OCI-LY1 (cell line): ENCODE data around the gene ZSCAN25.
"Not testable (repeated sequence)": the region's sequence is repeated elsewhere in the genome, so short reads cannot be mapped to it uniquely, and the experiment has no call there.

Experiments used
- H2AFZ ChIP-seq: fragments of 200-600 bp; sonication (generic), shearing (Covaris generic); 2 replicates; pipeline ENCODE4 v1.6.0; 2014; ENCODE audit warnings: antibody characterized with exemption, mild to moderate bottlenecking, low read length
- H3F3A ChIP-seq: fragments of 200-600 bp; sonication (generic), shearing (Covaris generic); 2 replicates; pipeline ENCODE4 v1.6.0; 2014; ENCODE audit warnings: mild to moderate bottlenecking, antibody characterized with exemption, low read length, moderate library complexity; ENCODE audit not compliant: insufficient read depth
- H3K27ac ChIP-seq: fragments of 200-600 bp; sonication (generic); 2 replicates; pipeline ENCODE4 v1.5.1; 2014; ENCODE audit warnings: low read length, mixed run types, mild to moderate bottlenecking, low read depth; ENCODE audit not compliant: poor library complexity, severe bottlenecking
- H3K27me3 ChIP-seq: fragments of 200-600 bp; sonication (generic); 2 replicates; pipeline ENCODE4 v1.6.0; 2014; ENCODE audit warnings: antibody characterized with exemption, mild to moderate bottlenecking, low read length, moderate library complexity; ENCODE audit not compliant: insufficient read depth
- H3K36me3 ChIP-seq: fragments of 200-600 bp; sonication (generic); 2 replicates; pipeline ENCODE4 v1.6.1; 2014; ENCODE audit warnings: mild to moderate bottlenecking, antibody characterized with exemption, low read length, moderate library complexity, mixed read lengths; ENCODE audit not compliant: insufficient read depth
- H3K4me1 ChIP-seq: fragments of 200-600 bp; sonication (generic); 2 replicates; pipeline ENCODE4 v1.5.1; 2014; ENCODE audit warnings: mild to moderate bottlenecking, low read length, moderate library complexity; ENCODE audit not compliant: insufficient read depth, severe bottlenecking
- H3K4me2 ChIP-seq: fragments of 200-600 bp; sonication (generic), shearing (Covaris generic); 2 replicates; pipeline ENCODE4 v1.6.1; 2014; ENCODE audit warnings: low read length
- H3K4me3 ChIP-seq: fragments of 200-600 bp; sonication (generic); 2 replicates; pipeline ENCODE4 v1.5.1; 2014; ENCODE audit warnings: low read length, low read depth, mild to moderate bottlenecking, mixed read lengths; ENCODE audit not compliant: poor library complexity, severe bottlenecking
- H3K79me2 ChIP-seq: fragments of 200-600 bp; shearing (Covaris generic); 2 replicates; pipeline ENCODE4 v1.6.1; 2016; ENCODE audit warnings: mixed run types, low read length, mixed read lengths; ENCODE audit not compliant: insufficient read depth
- H3K9ac ChIP-seq: fragments of 200-600 bp; sonication (generic), shearing (Covaris generic); 2 replicates; pipeline ENCODE4 v1.6.1; 2014; ENCODE audit warnings: mild to moderate bottlenecking, low read length, mixed read lengths
- H3K9me2 ChIP-seq: fragments of 200-600 bp; sonication (generic), shearing (Covaris generic); 2 replicates; pipeline ENCODE4 v1.6.1; 2014; ENCODE audit warnings: low read depth, mild to moderate bottlenecking, low read length, mixed read lengths
- H3K9me3 ChIP-seq: fragments of 200-600 bp; shearing (Covaris generic); 2 replicates; pipeline ENCODE4 v1.6.1; 2014; ENCODE audit warnings: low read length, mixed read lengths
- H4K20me1 ChIP-seq: fragments of 200-600 bp; sonication (generic), shearing (Covaris generic); 2 replicates; pipeline ENCODE4 v1.6.0; 2016; ENCODE audit warnings: mild to moderate bottlenecking, low read length; ENCODE audit not compliant: insufficient read depth
- EZH2 ChIP-seq: fragments of 200-600 bp; sonication (generic), shearing (Covaris generic); IDR thresholded peaks from 2 replicates; pipeline ENCODE4 v1.8.0; 2017; ENCODE audit warnings: borderline replicate concordance, mixed run types, mild to moderate bottlenecking, antibody characterized with exemption, low read length, moderate library complexity, mixed read lengths
- TF ChIP-seq, protein P1 (sequence below): fragments of 200-600 bp; sonication (generic), shearing (Covaris generic); IDR thresholded peaks from 2 replicates; pipeline ENCODE4 v1.5.1; 2017; ENCODE audit warnings: mild to moderate bottlenecking, antibody characterized with exemption, low read length, moderate library complexity, mixed read lengths

Gene ZSCAN25

DNA sequence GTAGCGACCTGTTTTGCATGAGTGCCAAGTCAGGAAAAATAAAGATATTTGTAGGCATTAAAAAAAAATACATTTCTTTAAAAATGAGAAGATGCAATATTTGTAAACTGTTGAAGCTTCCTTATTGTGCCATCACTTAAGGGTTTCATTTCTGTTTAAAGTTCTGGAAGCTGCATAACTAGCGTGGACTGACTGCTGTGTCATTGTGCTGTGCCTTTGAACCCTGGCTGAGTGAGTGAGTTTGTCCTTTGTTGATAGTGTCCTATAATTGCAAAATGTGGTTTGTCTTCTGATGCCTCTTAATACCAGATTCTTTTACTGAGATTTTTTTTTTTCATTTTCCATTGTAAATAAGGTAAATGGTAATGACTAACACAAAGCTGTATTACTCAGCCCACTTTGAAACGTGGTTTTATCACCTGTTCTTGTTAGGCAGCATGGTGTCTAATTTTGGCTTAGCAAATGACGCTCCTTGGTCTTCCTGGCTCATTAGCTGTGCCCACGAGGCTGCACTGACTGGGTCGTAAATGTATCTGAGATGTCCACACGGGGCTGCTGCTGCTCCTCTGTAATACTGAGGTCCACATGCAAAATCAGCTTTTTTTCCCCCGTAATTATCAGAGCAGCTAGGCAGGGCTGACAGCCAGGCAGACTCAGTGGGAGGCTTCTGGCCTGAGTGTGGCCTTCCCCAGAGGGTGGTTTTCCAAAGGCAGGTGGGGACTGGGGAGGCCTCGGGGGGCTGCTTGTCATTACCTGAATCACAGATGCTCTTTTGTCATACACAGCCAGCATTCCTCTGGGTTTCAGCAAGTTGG is 14.8 kb downstream of the ZSCAN25 start:
- Histone ChIP-seq H2AFZ (no peak overlapping the region), H3K79me2 (no peaks in the 10 kb centered on the region), H3K9ac (no peak overlapping the region), H3K27ac (no peak overlapping the region), H3K4me3 (no peak overlapping the region), H3K9me2 (no peaks in the 10 kb centered on the region), H3K36me3 (peaks cover 58% of the 10 kb centered on the region), H3K27me3 (no peaks in the 10 kb centered on the region), H4K20me1 (no peaks in the 10 kb centered on the region), H3F3A (no peaks in the 10 kb centered on the region), H3K4me2 (no peak overlapping the region), H3K4me1 (no peaks in the 10 kb centered on the region), H3K9me3 (no peaks in the 10 kb centered on the region)
- TF ChIP-seq, protein P1, sequence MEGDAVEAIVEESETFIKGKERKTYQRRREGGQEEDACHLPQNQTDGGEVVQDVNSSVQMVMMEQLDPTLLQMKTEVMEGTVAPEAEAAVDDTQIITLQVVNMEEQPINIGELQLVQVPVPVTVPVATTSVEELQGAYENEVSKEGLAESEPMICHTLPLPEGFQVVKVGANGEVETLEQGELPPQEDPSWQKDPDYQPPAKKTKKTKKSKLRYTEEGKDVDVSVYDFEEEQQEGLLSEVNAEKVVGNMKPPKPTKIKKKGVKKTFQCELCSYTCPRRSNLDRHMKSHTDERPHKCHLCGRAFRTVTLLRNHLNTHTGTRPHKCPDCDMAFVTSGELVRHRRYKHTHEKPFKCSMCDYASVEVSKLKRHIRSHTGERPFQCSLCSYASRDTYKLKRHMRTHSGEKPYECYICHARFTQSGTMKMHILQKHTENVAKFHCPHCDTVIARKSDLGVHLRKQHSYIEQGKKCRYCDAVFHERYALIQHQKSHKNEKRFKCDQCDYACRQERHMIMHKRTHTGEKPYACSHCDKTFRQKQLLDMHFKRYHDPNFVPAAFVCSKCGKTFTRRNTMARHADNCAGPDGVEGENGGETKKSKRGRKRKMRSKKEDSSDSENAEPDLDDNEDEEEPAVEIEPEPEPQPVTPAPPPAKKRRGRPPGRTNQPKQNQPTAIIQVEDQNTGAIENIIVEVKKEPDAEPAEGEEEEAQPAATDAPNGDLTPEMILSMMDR: peak; percentile 34; the same call in 1 of the 2 replicates
- no peak for TF ChIP-seq EZH2

DNA sequence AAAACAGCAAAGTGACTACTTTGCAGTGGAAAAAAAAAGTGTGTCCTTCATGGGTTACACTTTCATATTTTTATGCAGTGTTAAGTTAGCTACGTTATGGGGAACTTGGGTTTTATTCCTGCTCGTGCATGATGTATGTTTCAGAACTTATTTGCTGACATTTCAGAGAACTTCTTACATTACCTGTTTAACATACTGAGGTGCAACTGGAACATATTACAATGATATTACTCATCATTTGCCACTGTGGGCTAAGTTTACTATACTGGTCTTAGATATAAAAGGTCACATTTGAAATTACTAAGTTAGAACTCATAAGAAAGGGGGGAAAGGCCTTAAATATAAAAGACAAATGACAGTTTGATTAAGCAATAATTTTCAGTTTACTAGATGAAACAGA is 20.7 kb downstream of the ZSCAN25 start:
- H3K4me1 ChIP-seq, H3K36me3 ChIP-seq, H3K4me2 ChIP-seq, H3K4me3 ChIP-seq, H3K9ac ChIP-seq, H3K79me2 ChIP-seq, H3K9me2 ChIP-seq, H2AFZ ChIP-seq, H3K27me3 ChIP-seq, H3F3A ChIP-seq, H3K27ac ChIP-seq, H4K20me1 ChIP-seq, H3K9me3 ChIP-seq: not testable (repeated sequence)

DNA sequence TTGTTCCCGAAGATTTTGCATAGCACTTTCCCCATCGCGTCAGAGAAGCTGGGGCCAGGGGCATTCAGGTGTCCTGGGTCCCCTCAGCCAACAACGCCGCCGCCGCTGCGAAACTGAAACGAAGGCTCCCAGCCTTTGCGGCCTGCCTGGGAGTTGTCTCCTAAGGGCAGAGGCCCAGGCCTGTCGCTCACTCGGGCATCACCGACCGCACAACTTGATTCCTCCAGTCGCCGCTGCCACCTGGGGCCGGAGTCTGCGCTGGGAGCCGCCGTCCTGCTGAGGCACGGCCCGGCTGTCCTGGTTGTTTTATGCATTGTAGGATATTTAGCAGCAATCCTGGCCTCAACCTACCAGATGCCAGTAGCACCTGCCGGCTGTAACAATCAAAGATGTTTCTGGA is 22.0 kb downstream of the ZSCAN25 start:
- Histone ChIP-seq H3K27me3 (no peaks in the 10 kb centered on the region), H3K9me3 (no peaks in the 10 kb centered on the region), H3K4me3 (no peak overlapping the region), H2AFZ (no peak overlapping the region), H3K27ac (no peak overlapping the region), H3K4me1 (no peaks in the 10 kb centered on the region), H3K9ac (no peak overlapping the region), H3F3A (no peaks in the 10 kb centered on the region), H3K4me2 (no peak overlapping the region), H4K20me1 (no peaks in the 10 kb centered on the region), H3K9me2 (no peaks in the 10 kb centered on the region), H3K79me2 (no peaks in the 10 kb centered on the region), H3K36me3 (no peaks in the 10 kb centered on the region)
- TF ChIP-seq, protein P1: no peak
- TF ChIP-seq EZH2: no peak

DNA sequence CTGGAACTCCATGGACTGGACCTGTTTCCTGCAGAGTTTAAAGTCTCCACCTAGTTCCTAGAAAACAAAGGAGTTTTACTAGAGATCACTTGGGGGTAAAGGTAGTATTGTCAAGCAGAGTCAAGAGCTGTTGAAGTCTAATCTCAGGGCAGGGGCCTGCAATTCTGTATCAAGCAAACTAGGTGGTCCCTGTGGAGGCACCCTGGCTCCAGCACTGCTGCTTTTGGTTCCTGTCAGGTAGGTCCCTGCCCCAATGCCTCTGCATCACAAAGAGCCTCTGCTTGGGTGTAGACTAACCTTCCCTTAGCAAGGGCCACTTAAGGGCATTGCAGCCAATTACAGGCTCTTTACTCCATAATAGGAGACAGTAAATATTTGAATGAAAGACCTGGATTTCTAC is 22.5 kb downstream of the ZSCAN25 start:
- Histone ChIP-seq H3K36me3 (no peaks in the 10 kb centered on the region), H3K4me2 (no peak overlapping the region), H3K27ac (no peak overlapping the region), H3K4me1 (no peaks in the 10 kb centered on the region), H3K9me3 (no peaks in the 10 kb centered on the region), H4K20me1 (no peaks in the 10 kb centered on the region), H3K79me2 (no peaks in the 10 kb centered on the region), H3F3A (no peaks in the 10 kb centered on the region), H3K9ac (no peak overlapping the region), H3K27me3 (no peaks in the 10 kb centered on the region), H2AFZ (no peak overlapping the region), H3K9me2 (no peaks in the 10 kb centered on the region), H3K4me3 (no peak overlapping the region)
- no peak for TF ChIP-seq EZH2
